NOMO-1 treated with DMSO at 0.1 percent for 48 hours (cell line): ENCODE measurements around the gene MCRS1.
"Not testable (repeated sequence)": the region's sequence is repeated elsewhere in the genome, so short reads cannot be mapped to it uniquely, and the experiment has no call there.

ENCODE experiments used
- DNase-seq: peaks from one replicate; lab custom pipeline; 2025; ENCODE audit not compliant: unreplicated experiment; lab: John Stamatoyannopoulos, UW

MCRS1 gene

DNA sequence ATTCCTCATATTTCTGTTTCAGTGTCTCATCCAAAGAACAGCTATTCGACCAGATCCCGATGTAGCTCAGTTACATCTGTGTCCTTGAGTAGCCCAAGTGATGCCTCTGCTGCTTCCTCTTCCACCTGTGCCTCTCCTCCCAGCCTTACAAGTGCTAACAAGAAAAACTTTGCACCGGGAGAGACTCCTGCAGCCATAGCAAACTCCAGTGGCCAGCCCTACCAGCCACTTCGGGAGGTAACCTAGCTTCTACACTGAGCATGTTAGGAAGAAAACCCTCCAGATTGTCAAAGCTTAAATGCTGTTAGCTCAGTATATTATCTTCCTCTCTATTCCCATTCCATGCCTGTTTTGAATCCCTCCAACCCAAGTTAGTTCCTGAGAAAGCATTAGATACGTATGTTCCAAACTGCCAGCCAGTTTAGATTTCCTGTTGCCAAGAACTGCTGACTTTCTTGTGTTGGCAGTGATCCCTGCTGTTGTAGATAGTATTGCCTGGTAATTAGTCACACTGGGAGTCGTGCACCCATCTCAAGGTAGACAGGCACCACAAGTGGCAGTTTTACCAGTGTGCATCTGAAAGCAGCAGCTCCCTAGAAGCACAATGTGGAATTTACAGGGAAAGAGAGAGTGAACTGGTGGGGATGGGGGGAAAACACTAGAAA lies 43.1 kb downstream of the MCRS1 start:
- DNase-seq = no peak

GRCh38 chr12:49521389-49521788 lies 46.6 kb downstream of the MCRS1 start:
- no peak for DNase-seq

DNA sequence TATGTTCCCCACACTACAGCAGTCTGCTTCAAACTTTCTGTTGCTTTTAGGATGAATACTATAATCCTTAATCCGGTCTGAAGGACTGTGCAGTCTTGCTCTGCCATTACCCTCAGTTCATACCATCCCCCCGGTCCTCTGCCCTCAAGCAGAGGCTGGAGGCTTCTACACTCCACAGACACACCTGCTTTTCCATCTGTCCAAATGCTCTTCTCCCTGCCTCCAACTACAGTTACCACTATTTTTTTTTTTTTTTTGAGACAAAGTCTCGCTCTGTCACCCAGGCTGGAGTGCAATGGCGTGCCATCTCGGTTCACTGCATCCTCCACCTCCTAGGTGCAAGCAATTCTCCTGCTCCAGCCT lies 48.4 kb downstream of the MCRS1 start:
- DNase-seq = no peak

- DNase-seq = no peak
Measured at GRCh38 chr12:49518914-49519573, 48.9 kb downstream of the MCRS1 start.

DNA sequence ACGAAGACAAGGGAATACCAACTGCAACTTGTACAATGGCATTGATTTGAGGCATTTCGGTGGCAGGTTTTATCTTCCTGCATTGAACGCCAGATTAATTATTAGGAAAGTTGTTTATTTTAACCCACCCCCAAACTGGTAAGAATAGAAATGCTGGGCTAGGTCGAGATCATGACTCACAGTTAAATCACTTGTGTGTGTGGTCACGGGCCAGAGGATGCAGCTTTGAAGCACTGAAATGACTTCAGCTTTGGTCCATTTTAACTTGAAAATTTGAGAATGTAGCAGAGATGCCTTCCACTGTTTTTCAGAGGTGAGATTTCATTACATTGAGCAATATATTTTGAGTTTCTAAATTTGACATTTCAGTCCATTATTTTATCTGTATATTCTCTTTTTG lies 52.7 kb downstream of the MCRS1 start:
- no peak for DNase-seq

DNA sequence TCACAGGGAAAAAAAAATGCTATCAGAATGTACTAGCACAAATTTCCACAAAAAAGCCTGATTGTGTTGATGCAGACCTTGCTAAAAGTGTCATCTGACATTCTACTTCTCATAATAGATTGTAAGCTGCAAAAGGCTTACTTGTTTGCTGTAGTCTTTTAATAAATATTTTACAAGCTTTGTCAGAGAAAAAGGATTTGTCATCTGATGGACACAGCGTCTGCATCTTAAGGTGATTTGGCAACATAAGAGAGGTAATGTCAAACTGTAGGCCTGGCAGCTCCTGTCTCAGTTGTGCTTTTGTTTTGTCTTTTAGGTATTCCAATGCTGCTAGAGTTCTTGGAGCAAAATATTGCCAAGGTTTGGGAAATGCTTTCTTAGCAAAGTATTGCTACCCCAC lies 55.4 kb downstream of the MCRS1 start:
- DNase-seq = no peak

GRCh38 chr12:49511410-49511809 lies 56.5 kb downstream of the MCRS1 start:
- DNase-seq = no peak

- not testable (repeated sequence) for DNase-seq
Measured at GRCh38 chr12:49509681-49510080, 58.3 kb downstream of the MCRS1 start.
